PC-9 (cell line): ENCODE results near the gene GMDS. TPM values are rescaled to one million over a fixed set of nuclear protein-coding genes. Genes with fewer than 3 reads are reported as not detected.

Experiments used
- BruUV-seq: library from RNA; stranded (reverse); fragments of 400-500 nt; replicated peaks from 2 replicates; lab custom pipeline; 2021; lab: Mats Ljungman, UMichigan
- CTCF ChIA-PET: fragments of 300-600 bp; sonication (Branson Sonifier 250); formaldehyde crosslinking; loops from one replicate; lab custom pipeline; 2022; ENCODE audit warnings: antibody characterized with exemption; lab: Charles Lee
- POLR2A ChIA-PET: fragments of 300-600 bp; sonication (Branson Sonifier 250); formaldehyde crosslinking; loops from one replicate; lab custom pipeline; 2022; ENCODE audit warnings: antibody characterized with exemption; ENCODE audit not compliant: unreplicated experiment; lab: Charles Lee
- DNase-seq, 2 experiments: peaks; one replicate each; pipeline versions ENCODE4 v3.0.0 to v3.0.0-alpha.2; 2015 to 2022; ENCODE audit warnings: mixed read lengths in 1 of 2
- H2AFZ ChIP-seq: fragments of 200-600 bp; sonication (generic); 2 replicates; pipeline ENCODE4 v1.8.1; 2017; ENCODE audit warnings: antibody characterized with exemption
- H3F3A ChIP-seq: fragments of 200-600 bp; sonication (generic); 2 replicates; pipeline ENCODE4 v1.8.1; 2017; ENCODE audit warnings: antibody characterized with exemption, mild to moderate bottlenecking, low read depth; ENCODE audit not compliant: insufficient read depth
- H3K27ac ChIP-seq: fragments of 200-600 bp; sonication (generic); 2 replicates; pipeline ENCODE4 v1.6.1; 2016; ENCODE audit warnings: mixed run types
- H3K27me3 ChIP-seq: fragments of 200-600 bp; sonication (generic); 2 replicates; pipeline ENCODE4 v1.6.1; 2016; ENCODE audit warnings: low read depth, mixed run types; ENCODE audit not compliant: insufficient read depth
- H3K36me3 ChIP-seq: fragments of 200-600 bp; sonication (generic); 2 replicates; pipeline ENCODE4 v1.6.1; 2016; ENCODE audit warnings: low read depth, mixed run types
- H3K4me1 ChIP-seq: fragments of 200-600 bp; sonication (generic); replicated peaks from 2 replicates; pipeline ENCODE4 v1.6.1; 2016; ENCODE audit warnings: mixed run types; ENCODE audit not compliant: insufficient read depth
- H3K4me2 ChIP-seq: fragments of 200-600 bp; sonication (generic); 2 replicates; pipeline ENCODE4 v1.6.1; 2017; ENCODE audit warnings: mixed run types
- H3K4me3 ChIP-seq: fragments of 200-600 bp; sonication (generic); 2 replicates; pipeline ENCODE4 v1.6.1; 2016; ENCODE audit warnings: mixed run types
- H3K79me2 ChIP-seq: fragments of 200-600 bp; sonication (generic); 2 replicates; pipeline ENCODE4 v1.6.1; 2017; ENCODE audit warnings: low read depth, mixed run types
- H3K9me2 ChIP-seq: fragments of 200-600 bp; sonication (generic); 2 replicates; pipeline ENCODE4 v1.8.1; 2017; ENCODE audit warnings: mild to moderate bottlenecking; ENCODE audit not compliant: insufficient read depth
- H3K9me3 ChIP-seq: fragments of 200-600 bp; sonication (generic); 2 replicates; pipeline ENCODE4 v1.8.1; 2016; ENCODE audit warnings: low read depth; ENCODE audit not compliant: insufficient read depth
- H4K20me1 ChIP-seq: fragments of 200-600 bp; sonication (generic); 2 replicates; pipeline ENCODE4 v1.8.1; 2017; ENCODE audit not compliant: insufficient read depth
- EZH2 ChIP-seq: fragments of 200-600 bp; sonication (generic); IDR thresholded peaks from 2 replicates; pipeline ENCODE4 v1.8.0; 2017; ENCODE audit warnings: antibody characterized with exemption, low read depth
- intact Hi-C: fragments of 100-400 bp; cut with micrococcal nuclease; formaldehyde crosslinking; loops from one replicate; pipeline ENCODE4 v1.10.0; 2022; ENCODE audit not compliant: unreplicated experiment
- total RNA-seq: library from RNA; stranded (reverse); gene quantifications from 2 replicates; pipeline ENCODE4 v1.2.3, GENCODE V29; 2021
- TF ChIP-seq, protein P1 (sequence below): fragments of 200-600 bp; sonication (generic); conservative IDR thresholded peaks from 2 replicates; pipeline ENCODE4 v1.6.1; 2017; ENCODE audit warnings: mixed run types, antibody characterized with exemption, mild to moderate bottlenecking, moderate library complexity

GMDS gene
- total RNA-seq, 1 experiment from 2014 or later = 30.1 TPM

DNA sequence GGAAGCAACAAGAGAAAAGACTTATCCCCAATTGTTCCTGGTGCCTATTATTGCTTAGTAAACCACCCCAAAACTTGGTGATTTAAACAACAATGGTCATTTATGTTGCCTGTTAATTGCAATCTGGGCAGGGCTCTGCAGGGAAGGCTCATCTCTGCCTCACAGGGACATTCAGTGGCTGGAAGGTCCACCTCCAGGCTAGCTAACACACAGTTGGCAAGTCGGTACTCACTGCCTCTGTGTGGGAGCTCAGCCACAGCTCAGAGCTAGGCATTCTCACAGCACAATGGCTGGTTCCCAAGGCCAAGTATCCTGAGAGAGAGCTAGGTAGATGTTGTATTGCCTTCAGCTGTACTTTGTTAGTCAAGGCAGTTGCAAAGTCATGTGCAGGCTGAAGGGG is 18.5 kb upstream of the GMDS start:
- TF ChIP-seq, protein P1, sequence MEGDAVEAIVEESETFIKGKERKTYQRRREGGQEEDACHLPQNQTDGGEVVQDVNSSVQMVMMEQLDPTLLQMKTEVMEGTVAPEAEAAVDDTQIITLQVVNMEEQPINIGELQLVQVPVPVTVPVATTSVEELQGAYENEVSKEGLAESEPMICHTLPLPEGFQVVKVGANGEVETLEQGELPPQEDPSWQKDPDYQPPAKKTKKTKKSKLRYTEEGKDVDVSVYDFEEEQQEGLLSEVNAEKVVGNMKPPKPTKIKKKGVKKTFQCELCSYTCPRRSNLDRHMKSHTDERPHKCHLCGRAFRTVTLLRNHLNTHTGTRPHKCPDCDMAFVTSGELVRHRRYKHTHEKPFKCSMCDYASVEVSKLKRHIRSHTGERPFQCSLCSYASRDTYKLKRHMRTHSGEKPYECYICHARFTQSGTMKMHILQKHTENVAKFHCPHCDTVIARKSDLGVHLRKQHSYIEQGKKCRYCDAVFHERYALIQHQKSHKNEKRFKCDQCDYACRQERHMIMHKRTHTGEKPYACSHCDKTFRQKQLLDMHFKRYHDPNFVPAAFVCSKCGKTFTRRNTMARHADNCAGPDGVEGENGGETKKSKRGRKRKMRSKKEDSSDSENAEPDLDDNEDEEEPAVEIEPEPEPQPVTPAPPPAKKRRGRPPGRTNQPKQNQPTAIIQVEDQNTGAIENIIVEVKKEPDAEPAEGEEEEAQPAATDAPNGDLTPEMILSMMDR = no peak
- TF ChIP-seq EZH2 = no peak
- Histone ChIP-seq H3F3A (no peaks in the 10 kb centered on the region), H3K4me2 (no peak overlapping the region), H3K9me2 (no peaks in the 10 kb centered on the region), H3K4me1 (no peaks in the 10 kb centered on the region), H3K27me3 (no peaks in the 10 kb centered on the region), H3K36me3 (no peaks in the 10 kb centered on the region), H3K27ac (no peak overlapping the region), H3K79me2 (no peaks in the 10 kb centered on the region), H3K4me3 (no peak overlapping the region), H3K9me3 (no peaks in the 10 kb centered on the region), H4K20me1 (no peaks in the 10 kb centered on the region), H2AFZ (no peak overlapping the region)
- intact Hi-C loops = no loop called here
- ChIA-PET POLR2A (no interaction called here), CTCF (no interaction called here)
- DNase-seq = no peak
- no TSS peak for BruUV-seq

DNA sequence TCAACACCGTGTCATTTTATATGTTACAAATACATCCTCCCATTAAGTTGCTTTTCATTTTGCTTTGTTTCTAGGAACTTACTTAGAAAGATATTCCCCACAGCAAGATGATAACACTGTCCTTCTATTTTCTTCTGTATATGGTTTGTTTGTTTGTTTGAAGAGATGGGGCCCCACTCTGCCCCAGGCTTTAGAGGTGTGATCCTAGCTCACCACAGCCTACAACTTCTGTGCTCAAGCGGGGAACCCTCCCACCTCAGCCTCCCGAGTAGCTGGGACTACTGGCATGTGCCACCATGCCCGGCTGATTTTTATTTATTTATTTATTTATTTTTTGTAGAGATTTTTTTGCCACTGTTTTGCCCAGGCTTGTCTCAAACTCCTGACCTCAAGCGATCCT is 14.2 kb upstream of the GMDS start:
- H3K9me2 ChIP-seq = no peaks in the 10 kb centered on the region
- BruUV-seq = no TSS peak
- no peaks in the 10 kb centered on the region for H3F3A ChIP-seq
- no peaks in the 10 kb centered on the region for H3K4me1 ChIP-seq
- no peaks in the 10 kb centered on the region for H3K79me2 ChIP-seq
- intact Hi-C loops = no loop called here
- H3K9me3 ChIP-seq = 0 out of 2 replicates have a peak, but pooled peaks cover 4% of the 10 kb centered on the region
- no peak overlapping the region for H3K4me2 ChIP-seq
- ChIA-PET CTCF (interaction anchor here (0.7 kb wide), 1 partner anchor 94 kb away, joined by 3 read pairs; no protein-coding TSS in a partner anchor), POLR2A (interaction anchor here (0.6 kb wide), 1 partner anchor 482 kb away, joined by 7 read pairs; no protein-coding TSS in a partner anchor)
- TF ChIP-seq, protein P1 = no peak
- no peak overlapping the region for H3K4me3 ChIP-seq
- no peak overlapping the region for H2AFZ ChIP-seq
- H4K20me1 ChIP-seq = no peaks in the 10 kb centered on the region
- H3K27me3 ChIP-seq = no peaks in the 10 kb centered on the region
- no peak for DNase-seq
- H3K36me3 ChIP-seq = no peaks in the 10 kb centered on the region
- no peak overlapping the region for H3K27ac ChIP-seq

DNA sequence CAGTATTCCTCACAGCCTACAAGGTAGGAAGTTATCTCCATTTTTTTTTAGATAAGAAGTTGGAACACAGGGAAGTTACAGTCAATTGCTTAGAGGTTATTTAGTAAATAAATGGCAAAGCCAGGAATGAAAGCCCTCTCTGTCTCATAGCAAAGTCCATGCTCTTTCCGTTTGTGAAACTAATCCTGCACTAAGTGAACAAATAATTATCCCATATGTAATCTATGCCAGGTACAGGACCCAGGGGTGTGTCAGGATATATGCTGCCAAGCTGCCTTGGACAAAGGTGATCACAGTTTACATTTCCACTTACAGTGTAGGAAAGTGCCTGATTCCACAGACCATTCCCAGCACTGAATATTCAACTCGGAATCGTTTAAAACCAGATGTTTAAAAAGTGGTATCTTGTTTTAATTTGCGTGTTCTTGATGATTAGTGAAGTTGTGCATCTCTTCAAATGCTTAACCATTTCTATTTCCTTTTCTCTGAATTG is 13.6 kb upstream of the GMDS start:
- Histone ChIP-seq H3K79me2 (no peaks in the 10 kb centered on the region), H3K9me3 (0 out of 2 replicates have a peak, but pooled peaks cover 4% of the 10 kb centered on the region), H3K27ac (no peak overlapping the region), H2AFZ (no peak overlapping the region), H3F3A (no peaks in the 10 kb centered on the region), H3K9me2 (no peaks in the 10 kb centered on the region), H3K4me1 (no peaks in the 10 kb centered on the region), H3K36me3 (no peaks in the 10 kb centered on the region), H4K20me1 (no peaks in the 10 kb centered on the region), H3K27me3 (no peaks in the 10 kb centered on the region), H3K4me2 (no peak overlapping the region), H3K4me3 (no peak overlapping the region)
- CTCF ChIA-PET = no interaction called here
- no TSS peak for BruUV-seq
- intact Hi-C loops = no loop called here
- TF ChIP-seq EZH2 = no peak
- TF ChIP-seq, protein P1 = no peak
- POLR2A ChIA-PET = no interaction called here
- no peak for DNase-seq
